Fibroblast of lung (primary cell): ENCODE measurements around the gene HIBCH.

ENCODE experiments used
- CTCF ChIP-seq, 2 donors: IDR thresholded peaks in 1 of 2; conservative IDR thresholded peaks in 1 of 2; 1 replicate in 1 of 2; 2 replicates in 1 of 2; pipeline ENCODE4 v1.5.1; 2011 to 2012; ENCODE audit warnings: low read length in 2 of 2, control low read depth in 1 of 2, inconsistent platforms in 1 of 2, low read depth in 1 of 2, mild to moderate bottlenecking in 1 of 2
- EZH2 ChIP-seq: IDR thresholded peaks from 2 replicates; pipeline ENCODE4 v1.5.1; 2012; ENCODE audit warnings: low read length, control low read depth, mild to moderate bottlenecking; ENCODE audit errors: missing control alignments

- TF ChIP-seq CTCF (conservative IDR thresholded peaks at IDR 0.05 in 1 of 2, IDR thresholded peaks at IDR 0.05 in 1 of 2; ENCODE audit: low read depth in 1 of 2, low read length in 2 of 2) (no peak), EZH2 (no peak)
Observed at GRCh38 chr2:190325588-190325987, 6.0 kb upstream of the HIBCH start.
